Caco-2 (cell line): Measurements from ENCODE around the gene CSH2. TPM values are rescaled to one million over a fixed set of nuclear protein-coding genes. Genes with fewer than 3 reads are reported as not detected.
"Not testable (repeated sequence)": the region's sequence is repeated elsewhere in the genome, so short reads cannot be mapped to it uniquely, and the experiment has no call there.

Experiments
- BruUV-seq: library from RNA; stranded (reverse); fragments of 400-500 nt; replicated peaks from 2 replicates; lab custom pipeline; 2021; lab: Mats Ljungman, UMichigan
- CTCF ChIA-PET: fragments of 300-600 bp; sonication (Branson Sonifier 250); formaldehyde crosslinking; loops from one replicate; lab custom pipeline; 2022; ENCODE audit warnings: antibody characterized with exemption; lab: Charles Lee
- POLR2A ChIA-PET: fragments of 300-600 bp; sonication (Branson Sonifier 250); formaldehyde crosslinking; loops from one replicate; lab custom pipeline; 2022; ENCODE audit warnings: antibody characterized with exemption; lab: Charles Lee
- DNase-seq, 2 experiments: peaks; one replicate each; pipeline versions ENCODE4 v3.0.0 to v3.0.0-alpha.2; 2020 to 2022
- H3K27me3 ChIP-seq: replicated peaks from 2 replicates; pipeline ENCODE4 v1.6.0; 2011; ENCODE audit warnings: low read length; ENCODE audit not compliant: control insufficient read depth, insufficient read depth
- H3K36me3 ChIP-seq: 2 replicates; pipeline ENCODE4 v1.5.1; 2011; ENCODE audit warnings: low read length; ENCODE audit not compliant: control insufficient read depth, insufficient read depth
- H3K4me1 ChIP-seq: fragments of 250-450 bp; sonication (Bioruptor Pico); 2 replicates; pipeline ENCODE4 v1.5.1; 2020; ENCODE audit warnings: mild to moderate bottlenecking
- H3K4me3 ChIP-seq: 2 replicates; pipeline ENCODE4 v1.5.1; 2011; ENCODE audit warnings: low read depth, mild to moderate bottlenecking, control low read depth, low read length
- H3K9me3 ChIP-seq: fragments of 250-450 bp; sonication (Bioruptor Pico); 2 replicates; pipeline ENCODE4 v1.5.1; 2020; ENCODE audit warnings: mild to moderate bottlenecking, moderate library complexity
- H3K27ac Mint-ChIP-seq: one replicate; pipeline ENCODE4 v1.8.0; 2022; ENCODE audit warnings: mixed read lengths; ENCODE audit not compliant: unreplicated experiment
- H3K27me3 Mint-ChIP-seq: one replicate; pipeline ENCODE4 v1.8.0; 2022; ENCODE audit warnings: mixed read lengths; ENCODE audit not compliant: insufficient read depth, unreplicated experiment
- H3K36me3 Mint-ChIP-seq: one replicate; pipeline ENCODE4 v1.8.0; 2022; ENCODE audit warnings: mild to moderate bottlenecking, mixed read lengths; ENCODE audit not compliant: insufficient read depth, unreplicated experiment
- H3K4me1 Mint-ChIP-seq: one replicate; pipeline ENCODE4 v1.8.0; 2022; ENCODE audit warnings: low read depth, mixed read lengths; ENCODE audit not compliant: unreplicated experiment
- H3K4me3 Mint-ChIP-seq: one replicate; pipeline ENCODE4 v1.8.0; 2022; ENCODE audit warnings: mild to moderate bottlenecking, moderate library complexity, mixed read lengths; ENCODE audit not compliant: unreplicated experiment
- H3K9me3 Mint-ChIP-seq: one replicate; pipeline ENCODE4 v1.8.0; 2022; ENCODE audit warnings: mixed read lengths; ENCODE audit not compliant: unreplicated experiment
- intact Hi-C: fragments of 100-400 bp; cut with micrococcal nuclease; formaldehyde crosslinking; loops from one replicate; pipeline ENCODE4 v1.10.0; 2022; ENCODE audit not compliant: unreplicated experiment
- total RNA-seq: library from RNA; stranded (reverse); gene quantifications from 2 replicates; pipeline ENCODE4 v1.2.3, GENCODE V29; 2022
- TF ChIP-seq, protein P1 (sequence below), 2 experiments: fragments of 200-600 bp in 1 of 2; IDR thresholded peaks; 1 replicate in 1 of 2; 2 replicates in 1 of 2; pipeline versions ENCODE4 v1.5.1 to v1.8.0; 2011 to 2022; ENCODE audit warnings: antibody characterized with exemption in 1 of 2, control low read depth in 1 of 2, inconsistent platforms in 1 of 2, low read depth in 1 of 2, low read length in 1 of 2, mild to moderate bottlenecking in 1 of 2, moderate library complexity in 1 of 2; ENCODE audit not compliant: insufficient read depth in 1 of 2, severe bottlenecking in 1 of 2, unreplicated experiment in 1 of 2

The CSH2 gene
- total RNA-seq, 1 experiment from 2014 or later = not detected

DNA sequence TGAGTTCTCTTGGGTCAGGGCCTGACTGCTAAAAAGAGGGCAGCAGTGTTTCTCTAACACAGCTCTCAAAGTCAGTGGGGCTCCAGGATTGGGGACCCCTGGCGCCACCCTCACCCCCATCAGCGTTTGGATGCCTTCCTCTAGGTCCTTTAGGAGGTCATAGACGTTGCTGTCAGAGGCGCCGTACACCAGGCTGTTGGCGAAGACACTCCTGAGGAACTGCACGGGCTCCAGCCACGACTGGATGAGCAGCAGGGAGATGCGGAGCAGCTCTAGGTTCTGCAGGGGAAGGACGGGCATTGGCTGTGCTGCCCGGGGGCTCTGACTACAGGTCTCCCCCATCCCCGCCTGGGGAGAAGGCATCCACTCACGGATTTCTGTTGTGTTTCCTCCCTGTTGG, 44.2 kb upstream of the CSH2 start:
- intact Hi-C loops = no loop called here
- CTCF ChIA-PET = interaction anchor here (3.2 kb wide), 1 partner anchor 29 kb away, joined by 41 read pairs; no protein-coding TSS in a partner anchor
- H3K27ac Mint-ChIP-seq = no peak overlapping the region

DNA sequence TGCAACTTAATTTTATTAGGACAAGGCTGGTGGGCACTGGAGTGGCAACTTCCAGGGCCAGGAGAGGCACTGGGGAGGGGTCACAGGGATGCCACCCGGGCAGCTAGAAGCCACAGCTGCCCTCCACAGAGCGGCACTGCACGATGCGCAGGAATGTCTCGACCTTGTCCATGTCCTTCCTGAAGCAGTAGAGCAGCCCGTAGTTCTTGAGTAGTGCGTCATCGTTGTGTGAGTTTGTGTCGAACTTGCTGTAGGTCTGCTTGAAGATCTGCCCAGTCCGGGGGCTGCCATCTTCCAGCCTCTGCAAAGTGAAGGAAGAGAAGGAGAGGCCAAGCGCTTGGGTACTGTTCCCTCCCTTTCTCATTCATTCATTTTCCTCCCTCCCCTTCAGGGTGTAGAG, 43.7 kb upstream of the CSH2 start:
- intact Hi-C loops, H3K36me3 ChIP-seq, H3K4me3 ChIP-seq, H3K36me3 Mint-ChIP-seq, BruUV-seq, H3K4me1 Mint-ChIP-seq, H3K9me3 ChIP-seq, H3K9me3 Mint-ChIP-seq, H3K27ac Mint-ChIP-seq, H3K4me1 ChIP-seq, H3K4me3 Mint-ChIP-seq, H3K27me3 ChIP-seq, POLR2A ChIA-PET, DNase-seq: not testable (repeated sequence)
- CTCF ChIA-PET = interaction anchor here (1.6 kb wide), 1 partner anchor 29 kb away, joined by 5 read pairs; no protein-coding TSS in a partner anchor
- peaks cover 19% of the 10 kb centered on the region for H3K27me3 Mint-ChIP-seq

More for the DNA sequence above, 44.2 kb upstream of the CSH2 start:
- H3K4me3 ChIP-seq = no peak overlapping the region
- H3K27me3 Mint-ChIP-seq = peaks cover 18% of the 10 kb centered on the region
- no peaks in the 10 kb centered on the region for H3K36me3 Mint-ChIP-seq
- POLR2A ChIA-PET = no interaction called here
- no peaks in the 10 kb centered on the region for H3K4me1 ChIP-seq
- H3K9me3 Mint-ChIP-seq = no peaks in the 10 kb centered on the region
- H3K9me3 ChIP-seq = no peaks in the 10 kb centered on the region
- BruUV-seq = no TSS peak
- H3K4me3 Mint-ChIP-seq = no peak overlapping the region
- H3K36me3 ChIP-seq = no peaks in the 10 kb centered on the region
- no peak for DNase-seq
- TF ChIP-seq, protein P1, sequence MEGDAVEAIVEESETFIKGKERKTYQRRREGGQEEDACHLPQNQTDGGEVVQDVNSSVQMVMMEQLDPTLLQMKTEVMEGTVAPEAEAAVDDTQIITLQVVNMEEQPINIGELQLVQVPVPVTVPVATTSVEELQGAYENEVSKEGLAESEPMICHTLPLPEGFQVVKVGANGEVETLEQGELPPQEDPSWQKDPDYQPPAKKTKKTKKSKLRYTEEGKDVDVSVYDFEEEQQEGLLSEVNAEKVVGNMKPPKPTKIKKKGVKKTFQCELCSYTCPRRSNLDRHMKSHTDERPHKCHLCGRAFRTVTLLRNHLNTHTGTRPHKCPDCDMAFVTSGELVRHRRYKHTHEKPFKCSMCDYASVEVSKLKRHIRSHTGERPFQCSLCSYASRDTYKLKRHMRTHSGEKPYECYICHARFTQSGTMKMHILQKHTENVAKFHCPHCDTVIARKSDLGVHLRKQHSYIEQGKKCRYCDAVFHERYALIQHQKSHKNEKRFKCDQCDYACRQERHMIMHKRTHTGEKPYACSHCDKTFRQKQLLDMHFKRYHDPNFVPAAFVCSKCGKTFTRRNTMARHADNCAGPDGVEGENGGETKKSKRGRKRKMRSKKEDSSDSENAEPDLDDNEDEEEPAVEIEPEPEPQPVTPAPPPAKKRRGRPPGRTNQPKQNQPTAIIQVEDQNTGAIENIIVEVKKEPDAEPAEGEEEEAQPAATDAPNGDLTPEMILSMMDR (IDR thresholded peaks at IDR 0.05; ENCODE audit: insufficient read depth in 1 of 2, low read depth in 1 of 2, low read length in 1 of 2, severe bottlenecking in 1 of 2, unreplicated experiment in 1 of 2) = no peak
- no peaks in the 10 kb centered on the region for H3K27me3 ChIP-seq
- H3K4me1 Mint-ChIP-seq = no peaks in the 10 kb centered on the region

DNA sequence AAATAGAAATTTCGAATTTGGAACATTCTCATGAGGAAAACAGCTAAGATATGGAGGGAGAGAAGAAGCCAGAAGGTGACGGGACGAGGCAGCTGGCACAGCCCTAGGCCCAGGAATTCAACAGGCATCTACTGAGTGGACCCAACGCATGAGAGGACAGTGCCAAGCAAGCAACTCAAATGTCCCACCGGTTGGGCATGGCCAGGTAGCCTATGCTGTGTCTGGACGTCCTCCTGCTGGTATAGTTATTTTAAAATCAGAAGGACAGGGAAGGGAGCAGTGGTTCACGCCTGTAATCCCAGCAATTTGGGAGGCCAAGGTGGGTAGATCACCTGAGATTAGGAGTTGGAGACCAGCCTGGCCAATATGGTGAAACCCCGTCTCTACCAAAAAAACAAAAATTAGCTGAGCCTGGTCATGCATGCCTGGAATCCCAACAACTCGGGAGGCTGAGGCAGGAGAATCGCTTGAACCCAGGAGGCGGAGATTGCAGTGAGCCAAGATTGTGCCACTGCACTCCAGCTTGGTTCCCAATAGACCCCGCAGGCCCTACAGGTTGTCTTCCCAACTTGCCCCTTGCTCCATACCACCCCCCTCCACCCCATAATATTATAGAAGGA, 43.2 kb upstream of the CSH2 start:
- H3K4me1 Mint-ChIP-seq = no peaks in the 10 kb centered on the region
- CTCF ChIA-PET = interaction anchor here (1.6 kb wide), 1 partner anchor 30 kb away, joined by 5 read pairs; no protein-coding TSS in a partner anchor
- DNase-seq = no peak
- H3K27me3 Mint-ChIP-seq = peaks cover 19% of the 10 kb centered on the region
- Histone ChIP-seq H3K4me3 (no peak overlapping the region), H3K9me3 (no peaks in the 10 kb centered on the region), H3K27me3 (no peaks in the 10 kb centered on the region), H3K36me3 (no peaks in the 10 kb centered on the region), H3K4me1 (no peaks in the 10 kb centered on the region)
- H3K4me3 Mint-ChIP-seq = no peak overlapping the region
- no peaks in the 10 kb centered on the region for H3K36me3 Mint-ChIP-seq
- POLR2A ChIA-PET = no interaction called here
- TF ChIP-seq, protein P1 (IDR thresholded peaks at IDR 0.05; ENCODE audit: insufficient read depth in 1 of 2, low read depth in 1 of 2, low read length in 1 of 2, severe bottlenecking in 1 of 2, unreplicated experiment in 1 of 2) = no peak
- H3K27ac Mint-ChIP-seq = no peak overlapping the region
- BruUV-seq = no TSS peak
- H3K9me3 Mint-ChIP-seq = no peaks in the 10 kb centered on the region
- intact Hi-C loops = no loop called here

DNA sequence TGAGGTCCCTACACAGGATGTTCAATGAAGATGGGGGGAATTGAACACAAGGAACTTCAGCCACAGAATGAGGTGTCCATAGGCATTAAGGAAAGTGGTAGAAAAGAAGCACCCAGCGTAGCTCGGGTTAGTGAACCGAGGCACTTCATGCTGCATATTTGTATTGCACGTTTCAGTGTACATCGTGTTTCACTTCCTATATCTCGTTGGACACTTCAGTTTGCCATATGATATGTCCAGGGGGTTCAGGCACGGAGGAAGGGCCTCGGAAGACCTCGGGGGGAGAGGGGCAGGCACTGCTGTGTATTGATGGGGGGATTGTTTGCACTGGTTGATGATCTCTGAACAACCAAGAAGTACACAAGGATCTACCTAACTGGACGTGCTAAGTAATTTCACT, 42.3 kb upstream of the CSH2 start:
- H3K36me3 ChIP-seq, BruUV-seq, H3K9me3 Mint-ChIP-seq, H3K27me3 ChIP-seq, H3K4me1 Mint-ChIP-seq, H3K4me3 ChIP-seq, intact Hi-C loops, H3K4me3 Mint-ChIP-seq, DNase-seq, H3K9me3 ChIP-seq, H3K4me1 ChIP-seq, H3K27ac Mint-ChIP-seq, POLR2A ChIA-PET, H3K36me3 Mint-ChIP-seq: not testable (repeated sequence)
- CTCF ChIA-PET = interaction anchor here (1.6 kb wide), 1 partner anchor 31 kb away, joined by 5 read pairs; no protein-coding TSS in a partner anchor
- peaks cover 23% of the 10 kb centered on the region for H3K27me3 Mint-ChIP-seq
